GM12878 (cell line): ENCODE measurements around the gene ZNF629.

Source experiments
- MTA2 ChIP-seq: fragments of 450-650 bp; IDR thresholded peaks from 2 replicates; pipeline ENCODE4 v1.6.1; 2016; ENCODE audit warnings: low read depth, mild to moderate bottlenecking, moderate library complexity
- NFYB ChIP-seq: IDR thresholded peaks from 2 replicates; pipeline ENCODE4 v1.6.1; 2011; ENCODE audit warnings: low read depth, mild to moderate bottlenecking, low read length, improper control_type of control experiment, moderate library complexity; ENCODE audit not compliant: insufficient read depth
- TF ChIP-seq, protein P1 (sequence below), 3 experiments: IDR thresholded peaks in 2 of 3; conservative IDR thresholded peaks in 1 of 3; 2 replicates each; pipeline ENCODE4 v1.5.1; 2011; ENCODE audit warnings: low read depth in 3 of 3, low read length in 3 of 3, mild to moderate bottlenecking in 3 of 3, control low read depth in 2 of 3, moderate library complexity in 2 of 3, inconsistent platforms in 1 of 3, mixed read lengths in 1 of 3; ENCODE audit not compliant: control insufficient read depth in 2 of 3, insufficient read depth in 1 of 3; ENCODE audit errors: extremely low read depth in 1 of 3

DNA sequence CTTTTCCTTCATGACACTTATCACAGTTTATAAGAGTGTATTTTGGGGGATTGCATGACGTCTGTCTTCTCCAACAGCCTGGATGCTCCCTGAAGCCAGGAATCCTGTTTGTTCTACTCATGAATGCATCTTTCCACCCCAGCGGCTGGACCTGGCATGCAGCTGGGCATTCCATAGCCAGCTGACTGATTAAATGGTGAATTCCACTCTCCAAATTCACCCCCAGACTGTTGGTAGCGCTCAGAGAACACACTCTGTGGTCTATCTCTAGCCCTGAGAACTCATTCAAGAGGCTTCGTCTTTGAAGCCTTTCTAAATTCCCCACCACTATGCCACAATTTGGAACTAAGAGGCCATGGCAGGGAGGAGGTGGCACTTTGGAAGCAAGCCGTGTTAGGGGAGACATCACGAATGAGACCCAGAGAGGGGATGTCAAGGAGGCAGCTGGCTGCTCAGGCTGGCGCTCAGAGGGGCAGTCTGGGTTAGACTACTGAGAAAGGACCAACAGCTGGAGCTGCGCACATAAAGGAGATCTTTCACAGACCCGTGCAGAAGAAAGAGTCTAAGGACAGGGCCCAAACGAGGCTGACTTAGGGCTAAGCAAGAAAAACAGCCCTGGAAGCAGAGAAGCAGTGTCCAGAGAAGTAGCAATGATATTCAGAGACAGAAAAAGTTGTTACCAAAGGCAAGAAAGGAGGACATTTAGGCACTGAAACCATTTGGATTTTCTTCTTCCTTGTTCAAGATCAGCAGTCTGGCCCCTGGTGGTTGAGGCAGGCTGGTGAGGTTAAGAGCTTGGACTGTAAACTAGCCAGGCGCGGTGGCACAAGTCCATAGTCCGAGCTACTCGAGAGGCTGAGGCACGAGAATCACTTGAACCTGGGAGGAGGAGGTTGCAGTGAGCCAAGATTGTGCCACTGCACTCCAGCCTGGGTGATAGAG, 42.4 kb upstream of the ZNF629 start:
- TF ChIP-seq NFYB (no peak), MTA2 (no peak)
- TF ChIP-seq, protein P1, sequence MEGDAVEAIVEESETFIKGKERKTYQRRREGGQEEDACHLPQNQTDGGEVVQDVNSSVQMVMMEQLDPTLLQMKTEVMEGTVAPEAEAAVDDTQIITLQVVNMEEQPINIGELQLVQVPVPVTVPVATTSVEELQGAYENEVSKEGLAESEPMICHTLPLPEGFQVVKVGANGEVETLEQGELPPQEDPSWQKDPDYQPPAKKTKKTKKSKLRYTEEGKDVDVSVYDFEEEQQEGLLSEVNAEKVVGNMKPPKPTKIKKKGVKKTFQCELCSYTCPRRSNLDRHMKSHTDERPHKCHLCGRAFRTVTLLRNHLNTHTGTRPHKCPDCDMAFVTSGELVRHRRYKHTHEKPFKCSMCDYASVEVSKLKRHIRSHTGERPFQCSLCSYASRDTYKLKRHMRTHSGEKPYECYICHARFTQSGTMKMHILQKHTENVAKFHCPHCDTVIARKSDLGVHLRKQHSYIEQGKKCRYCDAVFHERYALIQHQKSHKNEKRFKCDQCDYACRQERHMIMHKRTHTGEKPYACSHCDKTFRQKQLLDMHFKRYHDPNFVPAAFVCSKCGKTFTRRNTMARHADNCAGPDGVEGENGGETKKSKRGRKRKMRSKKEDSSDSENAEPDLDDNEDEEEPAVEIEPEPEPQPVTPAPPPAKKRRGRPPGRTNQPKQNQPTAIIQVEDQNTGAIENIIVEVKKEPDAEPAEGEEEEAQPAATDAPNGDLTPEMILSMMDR (IDR thresholded peaks at IDR 0.05 in 2 of 3, conservative IDR thresholded peaks at IDR 0.05 in 1 of 3; ENCODE audit: control insufficient read depth in 2 of 3, extremely low read depth in 1 of 3, insufficient read depth in 1 of 3, low read depth in 3 of 3, low read length in 3 of 3) = no peak
